NCI-H2196 treated with DMSO at 0.1 percent for 48 hours (cell line): ENCODE measurements around the gene MDP1.
"Not testable (repeated sequence)": the region's sequence is repeated elsewhere in the genome, so short reads cannot be mapped to it uniquely, and the experiment has no call there.

Experiments
- DNase-seq: peaks from one replicate; lab custom pipeline; 2025; ENCODE audit not compliant: unreplicated experiment; lab: John Stamatoyannopoulos, UW

Gene MDP1

DNA sequence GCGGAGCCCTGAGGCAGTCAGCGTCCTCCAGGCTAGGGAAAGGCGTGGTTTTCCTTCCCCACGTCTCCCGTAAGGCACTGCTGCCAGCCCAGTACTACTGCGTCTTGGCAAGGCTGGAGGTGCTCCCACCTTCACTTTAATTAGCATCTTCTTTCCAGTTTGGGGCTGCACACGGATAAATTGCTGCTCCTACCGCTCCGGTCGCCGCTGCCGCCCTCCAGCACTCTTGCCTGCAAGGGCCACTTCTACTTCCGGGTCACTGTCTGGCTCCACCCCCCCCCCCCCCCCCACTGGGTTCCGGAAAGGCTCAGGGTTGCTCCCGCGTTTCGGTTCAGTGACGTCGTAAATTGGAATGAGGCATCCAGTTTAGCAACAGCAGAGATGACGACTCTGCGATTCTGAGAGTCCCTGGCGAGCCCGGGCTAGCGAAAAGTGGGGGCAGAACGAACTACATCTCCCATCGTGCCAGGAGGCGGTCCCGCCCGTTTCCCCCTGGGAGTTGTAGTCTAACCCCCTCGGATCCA, 16.3 kb upstream of the MDP1 start, which contains the start of gene NEDD8:
NEDD8 (minus strand) TSS at position 247 of the 524 bp plus-strand sequence; CDS start at position 147, 100 bp downstream.
- peak; percentile 77 for DNase-seq

DNA sequence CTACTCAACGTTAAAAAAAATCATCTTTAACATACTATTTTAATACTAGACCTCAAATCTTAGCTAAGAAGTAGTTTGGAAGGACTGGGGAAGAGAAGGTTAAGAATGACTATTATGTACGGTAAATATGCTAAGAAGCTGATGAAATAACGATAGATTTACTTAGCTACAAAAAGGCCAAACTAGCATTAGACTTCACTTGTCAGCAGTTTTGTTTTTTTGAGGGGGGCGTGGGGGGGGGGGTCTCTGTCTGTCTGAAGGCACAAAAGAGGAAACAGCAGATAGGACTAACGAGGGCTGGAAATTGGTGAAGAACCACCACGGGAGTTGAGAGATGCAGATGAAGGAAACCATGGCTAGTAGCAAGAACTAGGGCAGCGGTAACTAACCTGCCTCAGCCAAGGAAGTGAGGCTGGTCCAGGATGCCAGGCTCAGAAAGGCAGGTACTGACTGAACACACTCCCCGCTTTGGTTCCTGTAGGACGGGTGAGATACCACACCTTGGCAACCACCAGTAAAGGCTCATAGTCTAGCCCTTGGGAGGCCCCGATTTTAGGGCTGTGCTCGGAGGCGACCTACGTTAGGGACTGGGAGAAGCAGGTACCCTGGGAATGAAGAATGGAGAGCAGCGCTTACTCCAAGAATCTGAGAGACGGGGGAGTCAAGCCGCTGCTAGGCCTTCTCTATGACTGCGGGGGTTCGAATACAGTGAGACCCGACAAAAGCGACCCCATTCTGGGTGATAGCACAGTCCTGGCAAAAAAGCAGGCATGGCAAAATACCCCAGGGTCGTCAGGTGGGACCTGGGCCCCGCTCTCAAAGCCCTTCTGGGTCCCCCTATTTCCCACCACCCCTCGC, 15.6 kb upstream of the MDP1 start:
- DNase-seq, result no peak

DNA sequence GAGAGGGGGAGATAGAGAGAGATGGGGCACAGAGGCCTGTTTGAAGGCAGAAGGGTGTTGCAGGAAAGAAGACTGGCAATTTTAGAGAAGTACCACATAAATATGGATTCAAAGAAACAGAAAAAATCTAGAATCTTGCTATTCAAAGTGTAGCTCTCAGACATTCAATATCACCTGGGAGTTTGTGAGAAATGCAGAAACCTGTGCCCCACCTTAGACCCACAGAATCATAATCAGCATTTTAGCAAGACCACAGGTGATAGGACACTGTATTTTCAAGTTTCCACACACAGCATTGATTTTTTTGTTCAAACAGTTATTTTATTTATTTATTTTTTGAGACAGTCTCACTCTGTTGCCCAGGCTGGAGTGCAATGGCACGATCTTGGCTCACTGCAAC, 13.0 kb upstream of the MDP1 start:
- DNase-seq, result no peak

GRCh38 chr14:24226473-24226872, 10.6 kb upstream of the MDP1 start:
- DNase-seq, result no peak

DNA sequence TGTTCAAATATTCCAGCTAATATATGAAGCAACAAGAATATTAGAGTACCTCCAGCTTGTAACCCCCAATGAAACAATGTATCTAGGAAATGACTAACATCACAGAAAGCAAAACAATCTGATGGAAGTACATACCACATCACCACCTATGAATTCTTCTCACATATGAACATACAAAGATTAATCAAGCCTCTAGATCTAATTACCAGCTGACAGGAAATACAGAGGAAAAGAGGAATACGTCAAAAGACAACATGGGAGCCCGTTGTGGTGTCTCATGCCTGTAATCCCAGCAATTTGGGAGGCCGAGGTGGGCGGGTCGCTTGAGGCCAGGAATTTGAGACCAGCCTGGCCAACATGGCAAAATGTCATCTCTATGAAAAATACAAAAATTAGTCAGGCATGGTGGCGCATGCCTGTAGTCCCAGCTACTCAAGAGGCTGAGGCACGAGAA, 8.8 kb upstream of the MDP1 start:
- DNase-seq, result no peak

DNA sequence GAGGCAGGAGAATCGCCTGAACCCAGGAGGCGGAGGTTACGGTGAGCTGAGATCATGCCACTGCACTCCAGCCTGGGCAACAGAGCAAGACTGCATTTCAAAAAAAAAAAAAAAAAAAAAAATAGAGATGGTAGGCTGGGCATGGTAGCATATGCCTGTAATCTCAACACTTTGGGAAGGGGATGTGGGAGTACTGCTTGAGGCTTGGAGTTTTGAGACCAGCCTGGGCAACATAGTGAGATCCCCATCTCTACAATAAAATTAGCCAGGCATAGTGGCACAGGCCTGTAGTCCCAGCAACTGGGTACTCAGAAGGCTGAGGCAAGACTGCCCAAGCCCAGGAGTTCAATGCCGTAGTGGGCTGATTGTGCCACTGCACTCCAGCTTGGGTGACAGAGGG, 7.1 kb upstream of the MDP1 start:
- not testable (repeated sequence) for DNase-seq

DNA sequence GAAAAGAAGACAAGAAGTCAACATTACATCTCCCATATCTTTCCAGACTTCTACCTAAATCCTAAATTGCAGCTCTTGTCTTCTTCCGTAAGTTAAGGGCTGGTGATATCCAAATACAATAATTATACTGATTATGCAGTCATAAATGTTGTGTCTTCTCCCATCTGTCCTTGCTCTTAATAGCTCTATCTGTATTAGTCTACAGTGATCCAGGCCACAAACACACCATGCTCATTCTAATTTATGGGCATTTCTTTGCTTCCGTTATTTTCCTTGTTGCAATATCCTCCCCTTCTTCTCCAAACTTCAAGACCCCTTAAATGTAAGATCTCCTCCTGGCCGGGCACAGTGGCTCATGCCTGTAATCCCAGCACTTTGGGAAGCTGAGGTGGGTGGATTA, 3.7 kb upstream of the MDP1 start:
- no peak for DNase-seq

GRCh38 chr14:24219080-24219479, 3.2 kb upstream of the MDP1 start:
- no peak for DNase-seq

DNA sequence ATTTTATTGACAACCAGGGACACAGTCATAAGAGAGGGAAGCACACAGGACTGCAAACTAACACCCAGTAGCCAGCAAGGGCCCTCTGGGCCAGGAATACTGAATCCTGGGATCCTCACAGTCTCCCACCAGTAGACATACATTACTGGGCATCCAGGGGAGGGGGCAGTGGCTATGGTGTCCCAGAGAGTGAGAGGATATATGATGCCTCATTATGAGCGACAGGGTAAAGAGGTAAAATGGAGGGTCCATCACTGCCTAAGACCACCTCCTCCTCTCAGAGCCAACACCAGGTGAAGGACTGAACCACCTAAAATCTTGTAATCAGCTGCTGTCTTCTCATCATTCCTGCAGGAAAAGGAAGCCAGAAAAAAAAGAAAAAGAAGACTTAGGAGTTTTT, 1.0 kb upstream of the MDP1 start:
- not testable (repeated sequence) for DNase-seq

DNA sequence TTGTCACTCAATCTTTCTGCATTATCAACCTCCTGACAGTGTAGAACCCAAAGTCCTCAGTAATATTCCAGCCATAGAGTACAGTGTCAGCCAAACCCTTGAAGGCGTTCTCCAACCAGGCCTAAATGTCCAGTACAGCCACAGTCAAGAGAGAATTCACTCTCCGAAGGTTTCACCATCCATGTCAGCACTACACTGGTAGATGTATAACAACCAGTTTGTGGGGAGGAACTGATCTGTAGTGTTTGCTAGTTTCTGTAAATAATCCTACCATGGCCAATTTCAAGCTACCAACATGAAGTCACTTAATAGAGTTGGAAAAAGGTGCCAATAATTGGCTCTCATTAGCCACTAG, 456 bp upstream of the MDP1 start:
- no peak for DNase-seq

- no peak for DNase-seq
Observed at GRCh38 chr14:24213866-24214662, 1.8 kb downstream of the MDP1 start.

DNA sequence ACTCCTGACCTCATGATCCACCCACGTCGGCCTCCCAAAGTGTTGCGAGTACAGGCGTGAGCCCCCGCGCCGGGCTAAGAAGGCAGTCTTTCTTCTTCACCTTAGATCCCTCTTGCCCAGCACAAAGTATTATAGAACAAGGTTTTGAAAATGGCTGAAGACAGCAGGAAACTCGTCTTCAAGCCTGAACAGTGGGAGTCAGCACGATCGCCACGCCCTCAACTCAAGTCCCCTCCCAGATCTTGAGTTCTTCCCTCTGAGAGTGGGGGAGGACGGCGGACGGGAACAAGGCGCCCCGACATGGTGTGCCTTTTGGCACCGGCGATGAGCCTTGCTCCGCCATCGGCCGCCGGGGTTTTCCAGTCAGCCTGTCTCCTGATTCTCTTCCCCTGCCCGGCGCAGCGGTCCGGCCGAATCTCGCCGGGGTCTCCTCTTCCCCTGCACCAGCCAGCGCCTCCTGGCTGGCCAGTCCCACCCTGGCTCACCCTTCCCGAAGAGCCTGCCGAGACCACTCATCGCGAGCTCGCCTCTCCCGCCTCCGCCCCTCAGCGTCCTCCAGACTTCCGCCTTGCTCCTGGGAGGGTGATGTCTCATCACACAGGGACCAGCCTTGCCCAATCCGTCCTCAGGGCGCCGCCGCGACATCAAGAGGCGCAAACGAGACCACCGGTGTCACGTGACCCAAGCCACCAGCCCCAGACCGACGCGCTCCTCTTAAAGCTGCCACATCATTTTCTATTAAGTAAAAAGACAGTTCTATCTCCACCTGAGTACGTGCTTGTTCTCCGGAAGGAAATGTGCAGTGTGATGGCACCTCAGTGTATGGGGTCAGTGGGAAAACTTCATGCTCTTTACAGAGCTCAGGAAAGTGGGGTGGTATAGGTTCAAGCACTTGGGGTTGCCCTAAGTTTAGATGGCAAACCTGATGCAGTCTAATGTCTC, 2.7 kb downstream of the MDP1 start, which contains the start of gene CHMP4A:
CHMP4A (minus strand) TSS at position 565 of the 942 bp plus-strand sequence; CDS start at position 516, 49 bp downstream.
- peak; percentile 96 for DNase-seq

GRCh38 chr14:24211311-24211710, 4.6 kb downstream of the MDP1 start:
- no peak for DNase-seq

DNA sequence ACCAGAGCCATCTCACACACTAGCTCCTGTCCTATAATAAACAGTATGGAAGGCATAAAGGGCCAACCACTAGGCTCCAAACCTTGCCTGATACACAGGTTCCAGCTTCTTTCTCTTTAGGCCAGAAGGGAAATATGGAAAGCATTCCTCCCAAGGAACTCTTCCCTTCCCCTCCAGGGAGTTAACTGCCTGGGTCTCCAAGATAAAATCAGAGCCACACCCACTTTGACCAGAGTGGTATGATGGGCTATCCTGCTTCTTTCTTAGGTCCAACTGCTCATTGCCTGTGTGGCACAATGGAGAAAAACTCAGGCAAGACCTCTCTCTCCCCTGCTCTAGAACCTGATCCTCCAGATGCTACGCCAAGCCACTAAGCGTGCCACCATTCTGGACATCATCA, 8.2 kb downstream of the MDP1 start:
- no peak for DNase-seq

- no peak for DNase-seq
Observed at GRCh38 chr14:24207104-24207551, 8.7 kb downstream of the MDP1 start.

DNA sequence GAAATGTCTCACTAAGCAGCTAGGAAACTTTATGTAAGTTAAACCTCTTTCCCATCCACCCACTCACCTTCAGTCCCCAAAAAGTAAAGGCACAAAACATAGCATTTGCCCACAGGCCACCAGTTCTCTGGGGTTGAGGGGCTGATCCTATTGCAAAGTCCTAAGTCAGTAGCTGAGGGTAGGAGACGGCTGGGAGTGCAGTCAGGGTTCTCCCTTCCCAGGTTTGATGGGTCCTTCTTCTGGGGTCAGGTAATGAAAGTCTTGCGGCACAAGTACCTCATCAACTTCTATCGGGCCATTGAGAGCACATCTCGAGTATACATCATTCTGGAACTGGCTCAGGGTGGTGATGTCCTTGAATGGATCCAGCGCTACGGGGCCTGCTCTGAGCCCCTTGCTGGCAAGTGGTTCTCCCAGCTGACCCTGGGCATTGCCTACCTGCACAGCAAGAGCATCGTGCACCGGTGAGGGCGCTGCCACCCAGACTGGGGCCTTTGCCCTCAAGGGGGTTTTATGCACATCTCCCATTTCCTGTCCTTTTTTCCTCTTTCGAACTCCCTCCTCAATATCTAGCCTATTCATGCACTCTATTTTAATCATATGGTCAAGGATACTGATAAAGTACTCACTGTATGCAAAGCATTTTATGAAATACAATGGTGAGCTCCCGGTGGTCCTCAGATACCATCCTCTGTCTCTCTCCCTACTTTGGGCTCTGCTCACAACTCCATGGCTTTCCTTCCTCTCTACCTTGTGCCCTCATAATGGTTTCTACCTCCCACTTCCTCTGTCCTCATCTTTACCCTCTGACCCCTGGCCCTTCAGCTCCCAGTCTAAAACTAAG, 9.4 kb downstream of the MDP1 start:
- DNase-seq, result no peak

- DNase-seq, result no peak
Observed at GRCh38 chr14:24204163-24205146, 11.4 kb downstream of the MDP1 start.

DNA sequence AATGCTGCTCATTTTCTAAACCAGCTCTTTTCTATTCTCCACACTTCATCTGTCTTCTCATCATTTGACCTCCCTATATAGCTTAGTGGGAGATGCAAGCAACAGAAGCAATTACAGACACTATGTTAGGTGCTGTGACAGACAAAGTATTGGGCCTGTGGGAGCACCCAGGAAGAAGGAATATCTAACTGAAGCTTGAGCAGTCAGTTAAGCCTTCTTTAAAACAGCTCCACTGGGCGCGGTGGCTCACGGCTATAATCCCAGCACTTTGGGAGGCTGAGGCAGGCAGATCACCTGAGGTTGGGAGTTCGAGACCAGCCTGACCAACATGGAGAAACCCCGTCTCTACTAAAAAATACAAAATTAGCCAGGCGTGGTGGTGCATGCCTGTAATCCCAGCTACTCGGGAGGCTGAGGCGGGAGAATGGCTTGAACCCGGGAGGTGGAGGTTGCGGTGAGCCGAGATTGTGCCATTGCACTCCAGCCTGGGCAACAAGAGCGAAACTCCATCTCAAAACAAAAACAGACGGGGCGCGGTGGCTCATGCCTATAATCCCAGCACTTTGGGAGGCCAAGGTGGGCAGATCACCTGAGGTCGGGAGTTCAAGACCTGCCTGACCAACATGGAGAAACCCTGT, 12.5 kb downstream of the MDP1 start:
- DNase-seq, result not testable (repeated sequence)
